ENCODE data around the gene LRIT1.
"Not testable (repeated sequence)": the region's sequence is repeated elsewhere in the genome, so short reads cannot be mapped to it uniquely, and the experiment has no call there.

DNA sequence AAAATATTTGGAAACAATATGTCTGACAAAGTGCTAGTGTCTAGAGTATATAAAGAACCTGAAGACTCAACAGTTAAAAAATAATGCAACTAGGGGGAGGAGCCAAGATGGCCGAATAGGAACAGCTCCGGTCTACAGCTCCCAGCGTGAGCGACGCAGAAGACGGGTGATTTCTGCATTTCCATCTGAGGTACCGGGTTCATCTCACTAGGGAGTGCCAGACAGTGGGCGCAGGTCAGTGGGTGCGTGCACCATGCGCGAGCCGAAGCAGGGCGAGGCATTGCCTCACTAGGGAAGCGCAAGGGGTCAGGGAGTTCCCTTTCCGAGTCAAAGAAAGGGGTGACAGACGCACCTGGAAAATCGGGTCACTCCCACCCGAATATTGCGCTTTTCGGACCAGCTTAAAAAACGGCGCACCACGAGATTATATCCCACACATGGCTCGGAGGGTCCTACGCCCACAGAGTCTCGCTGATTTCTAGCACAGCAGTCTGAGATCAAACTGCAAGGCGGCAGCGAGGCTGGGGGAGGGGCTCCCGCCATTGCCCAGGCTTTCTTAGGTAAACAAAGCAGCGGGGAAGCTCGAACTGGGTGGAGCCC, 38.6 kb upstream of the LRIT1 start:
- TF ChIP-seq YY1 (IDR thresholded peaks at IDR 0.05; ENCODE audit: extremely low read depth, insufficient replicate concordance, low read depth, low read length); ELF1 (IDR thresholded peaks at IDR 0.05; ENCODE audit: borderline replicate concordance, low read depth); ZNF274 (IDR thresholded peaks at IDR 0.05; ENCODE audit: low read depth, low read length); CTCF (IDR thresholded peaks at IDR 0.05 in 2 of 3, conservative IDR thresholded peaks at IDR 0.05 in 1 of 3; ENCODE audit: borderline replicate concordance in 1 of 3, insufficient read depth in 1 of 3, low read depth in 2 of 3, low read length in 2 of 3); POLR2A (IDR thresholded peaks at IDR 0.05; ENCODE audit: borderline replicate concordance, extremely low read depth, insufficient read depth, insufficient read length): not testable (repeated sequence)

Data from HCT116 (cell line).